Astrocyte of the spinal cord (primary cell): ENCODE measurements around the gene MCF2L2.

Source experiments
- DNase-seq: peaks from one replicate; pipeline ENCODE4 v3.0.0; 2011; ENCODE audit warnings: low read depth, low spot score
- H3K4me3 ChIP-seq: 2 replicates; pipeline ENCODE4 v1.5.1; 2011; ENCODE audit warnings: low read depth, mild to moderate bottlenecking, low read length, moderate library complexity
- CTCF ChIP-seq: IDR thresholded peaks from 2 replicates; pipeline ENCODE4 v1.5.1; 2012; ENCODE audit warnings: low read depth, mild to moderate bottlenecking, low read length, inconsistent platforms
- in situ Hi-C: cut with HindIII; loops from 2 replicates; pipeline ENCODE4 v1.10.0; 2017; ENCODE audit warnings: low sequenced_read_pairs

MCF2L2 gene

GRCh38 chr3:183195266-183195665 lies 233.2 kb downstream of the MCF2L2 start:
- no peak overlapping the region for H3K4me3 ChIP-seq
- no peak for TF ChIP-seq CTCF
- in situ Hi-C loops, result no loop called here
- DNase-seq, result no peak

- DNase-seq, result no peak
- H3K4me3 ChIP-seq, result no peak overlapping the region
- TF ChIP-seq CTCF, result no peak
- in situ Hi-C loops, result no loop called here
Observed at GRCh38 chr3:183193762-183194689, 234.4 kb downstream of the MCF2L2 start.

- no peak for TF ChIP-seq CTCF
- no peak overlapping the region for H3K4me3 ChIP-seq
- in situ Hi-C loops, result no loop called here
- DNase-seq, result no peak
Observed at GRCh38 chr3:183192650-183193300, 235.6 kb downstream of the MCF2L2 start.

GRCh38 chr3:183189641-183190040 lies 238.8 kb downstream of the MCF2L2 start:
- no peak for TF ChIP-seq CTCF
- H3K4me3 ChIP-seq, result no peak overlapping the region

GRCh38 chr3:183188895-183189462 lies 239.4 kb downstream of the MCF2L2 start:
- peak; percentile 37 for TF ChIP-seq CTCF
- DNase-seq, result peak; percentile 23
- in situ Hi-C loops, result no loop called here
- no peak overlapping the region for H3K4me3 ChIP-seq

More at GRCh38 chr3:183189641-183190040, 238.8 kb downstream of the MCF2L2 start:
- no peak for DNase-seq
- in situ Hi-C loops, result no loop called here

- TF ChIP-seq CTCF, result no peak
- DNase-seq, result peak; percentile 79
- in situ Hi-C loops, result no loop called here
- no peak overlapping the region for H3K4me3 ChIP-seq
Observed at GRCh38 chr3:183185696-183186095, 242.7 kb downstream of the MCF2L2 start.
